Astrocyte (in vitro differentiated cells and primary cell): ENCODE measurements around the gene KRT76. TPM values are rescaled to one million over a fixed set of nuclear protein-coding genes. Genes with fewer than 3 reads are reported as not detected.

Source experiments
- DNase-seq: peaks from one replicate; pipeline ENCODE4 v3.0.0-alpha.2; 2010; ENCODE audit warnings: low read depth
- FAIRE-seq: peaks from 2 replicates; lab custom pipeline; 2011; peaks lifted over from hg19 to GRCh38; lab: Jason Lieb, UNC
- H2AFZ ChIP-seq: 2 replicates; pipeline ENCODE4 v1.6.0; 2012; ENCODE audit warnings: low read depth, low read length, inconsistent platforms
- H3K27ac ChIP-seq: 2 replicates; pipeline ENCODE4 v1.5.1; 2011; ENCODE audit warnings: low read depth, low read length, inconsistent platforms
- H3K27me3 ChIP-seq: 2 replicates; pipeline ENCODE4 v1.6.0; 2011; ENCODE audit warnings: low read length, inconsistent platforms; ENCODE audit not compliant: insufficient read depth
- H3K36me3 ChIP-seq: 2 replicates; pipeline ENCODE4 v1.5.1; 2011; ENCODE audit warnings: low read length, inconsistent platforms; ENCODE audit not compliant: insufficient read depth
- H3K4me1 ChIP-seq: 2 replicates; pipeline ENCODE4 v1.5.1; 2011; ENCODE audit warnings: low read length, inconsistent platforms; ENCODE audit not compliant: insufficient read depth
- H3K4me2 ChIP-seq: 2 replicates; pipeline ENCODE4 v1.6.0; 2012; ENCODE audit warnings: low read length, inconsistent platforms
- H3K4me3 ChIP-seq: 2 replicates; pipeline ENCODE4 v1.5.1; 2011; ENCODE audit warnings: low read depth, mild to moderate bottlenecking, low read length, inconsistent platforms; ENCODE audit not compliant: insufficient read depth
- H3K79me2 ChIP-seq: 2 replicates; pipeline ENCODE4 v1.6.0; 2012; ENCODE audit warnings: mild to moderate bottlenecking, low read length, inconsistent platforms; ENCODE audit not compliant: insufficient read depth
- H3K9ac ChIP-seq: 2 replicates; pipeline ENCODE4 v1.6.0; 2012; ENCODE audit warnings: mild to moderate bottlenecking, low read length, inconsistent platforms
- H3K9me3 ChIP-seq: 2 replicates; pipeline ENCODE4 v1.5.1; 2012; ENCODE audit warnings: low read depth, mild to moderate bottlenecking, low read length, inconsistent platforms; ENCODE audit not compliant: insufficient read depth
- H4K20me1 ChIP-seq: 2 replicates; pipeline ENCODE4 v1.6.0; 2012; ENCODE audit warnings: low read length, inconsistent platforms; ENCODE audit not compliant: insufficient read depth
- H3K27ac Mint-ChIP-seq: one replicate; pipeline ENCODE4 v1.8.0; 2021; ENCODE audit warnings: mild to moderate bottlenecking, mixed read lengths; ENCODE audit not compliant: unreplicated experiment
- H3K27me3 Mint-ChIP-seq: one replicate; pipeline ENCODE4 v1.8.0; 2021; ENCODE audit warnings: low read depth, mixed read lengths; ENCODE audit not compliant: unreplicated experiment
- H3K36me3 Mint-ChIP-seq: one replicate; pipeline ENCODE4 v1.8.0; 2021; ENCODE audit warnings: low read depth, mixed read lengths; ENCODE audit not compliant: unreplicated experiment
- H3K4me1 Mint-ChIP-seq: one replicate; pipeline ENCODE4 v1.8.0; 2021; ENCODE audit warnings: low read depth, mixed read lengths; ENCODE audit not compliant: unreplicated experiment
- H3K4me3 Mint-ChIP-seq: one replicate; pipeline ENCODE4 v1.8.0; 2021; ENCODE audit warnings: mild to moderate bottlenecking, moderate library complexity, mixed read lengths; ENCODE audit not compliant: unreplicated experiment
- H3K9me3 Mint-ChIP-seq: one replicate; pipeline ENCODE4 v1.8.0; 2021; ENCODE audit warnings: mild to moderate bottlenecking, mixed read lengths; ENCODE audit not compliant: unreplicated experiment
- CTCF ChIP-seq: IDR thresholded peaks from 2 replicates; pipeline ENCODE4 v1.5.1; 2011; ENCODE audit warnings: low read depth, mild to moderate bottlenecking, inconsistent platforms, low read length, moderate library complexity; ENCODE audit not compliant: insufficient read depth
- EZH2 ChIP-seq: IDR thresholded peaks from 2 replicates; pipeline ENCODE4 v1.6.1; 2012; ENCODE audit warnings: mild to moderate bottlenecking, low read length, inconsistent platforms; ENCODE audit not compliant: insufficient read depth
- total RNA-seq: library from RNA; stranded (reverse); gene quantifications from 2 replicates; pipeline ENCODE4 v1.2.1, GENCODE V29; 2021

Gene KRT76
- total RNA-seq, 1 donor from 2014 or later, result not detected

- Mint-ChIP-seq H3K9me3 (peaks cover 7% of the 10 kb centered on the region), H3K36me3 (peaks cover 4% of the 10 kb centered on the region), H3K4me1 (no peaks in the 10 kb centered on the region), H3K27ac (no peak overlapping the region), H3K27me3 (peaks cover 64% of the 10 kb centered on the region), H3K4me3 (no peak overlapping the region)
- H3K4me1 ChIP-seq, result peaks cover under 1% of the 10 kb centered on the region
- H3K4me3 ChIP-seq, result no peak overlapping the region
- no peak overlapping the region for H2AFZ ChIP-seq
- DNase-seq, result no peak
- no peak overlapping the region for H3K27ac ChIP-seq
- no peak overlapping the region for H3K9ac ChIP-seq
- no peaks in the 10 kb centered on the region for H3K9me3 ChIP-seq
- H3K79me2 ChIP-seq, result no peaks in the 10 kb centered on the region
- H4K20me1 ChIP-seq, result no peaks in the 10 kb centered on the region
- TF ChIP-seq CTCF, result no peak
- TF ChIP-seq EZH2, result no peak
- no peak for FAIRE-seq
- peaks cover 56% of the 10 kb centered on the region for H3K27me3 ChIP-seq
- H3K36me3 ChIP-seq, result no peaks in the 10 kb centered on the region
- no peak overlapping the region for H3K4me2 ChIP-seq
These were observed 7.8 kb upstream of the KRT76 start for GRCh38 chr12:52784909-52785308.

GRCh38 chr12:52783563-52784316, 6.6 kb upstream of the KRT76 start:
- Histone ChIP-seq H2AFZ (no peak overlapping the region), H3K9me3 (no peaks in the 10 kb centered on the region), H3K79me2 (no peaks in the 10 kb centered on the region), H3K4me1 (no peaks in the 10 kb centered on the region), H3K36me3 (no peaks in the 10 kb centered on the region), H3K27me3 (peaks cover 52% of the 10 kb centered on the region), H4K20me1 (no peaks in the 10 kb centered on the region), H3K9ac (no peak overlapping the region), H3K4me3 (no peak overlapping the region), H3K27ac (no peak overlapping the region), H3K4me2 (no peak overlapping the region)
- FAIRE-seq (no peak), DNase-seq (no peak)
- no peak overlapping the region for H3K27ac Mint-ChIP-seq
- no peaks in the 10 kb centered on the region for H3K4me1 Mint-ChIP-seq
- H3K36me3 Mint-ChIP-seq, result peaks cover 2% of the 10 kb centered on the region
- no peak overlapping the region for H3K4me3 Mint-ChIP-seq
- peaks cover 66% of the 10 kb centered on the region for H3K27me3 Mint-ChIP-seq
- H3K9me3 Mint-ChIP-seq, result peaks cover 7% of the 10 kb centered on the region
- TF ChIP-seq CTCF (no peak), EZH2 (no peak)

- H3K36me3 ChIP-seq, result no peaks in the 10 kb centered on the region
- H3K4me1 Mint-ChIP-seq, result no peaks in the 10 kb centered on the region
- H3K4me3 ChIP-seq, result no peak overlapping the region
- H3K27me3 ChIP-seq, result peaks cover 48% of the 10 kb centered on the region
- H3K4me1 ChIP-seq, result no peaks in the 10 kb centered on the region
- H3K9me3 ChIP-seq, result no peaks in the 10 kb centered on the region
- H4K20me1 ChIP-seq, result no peaks in the 10 kb centered on the region
- no peak overlapping the region for H3K9ac ChIP-seq
- TF ChIP-seq EZH2, result no peak
- no peak for TF ChIP-seq CTCF
- no peak overlapping the region for H3K4me3 Mint-ChIP-seq
- H3K27ac ChIP-seq, result no peak overlapping the region
- no peak overlapping the region for H3K4me2 ChIP-seq
- peaks cover 7% of the 10 kb centered on the region for H3K9me3 Mint-ChIP-seq
- FAIRE-seq (no peak), DNase-seq (no peak)
- H3K79me2 ChIP-seq, result no peaks in the 10 kb centered on the region
- peaks cover 67% of the 10 kb centered on the region for H3K27me3 Mint-ChIP-seq
- H3K36me3 Mint-ChIP-seq, result peaks cover 2% of the 10 kb centered on the region
- no peak overlapping the region for H3K27ac Mint-ChIP-seq
- no peak overlapping the region for H2AFZ ChIP-seq
These were observed 5.4 kb upstream of the KRT76 start for GRCh38 chr12:52782502-52782901.
